KMS-11 (cell line): Measurements from ENCODE around the gene AVEN.

ENCODE experiments used
- H2AFZ ChIP-seq: fragments of 200-600 bp; sonication (generic); 2 replicates; pipeline ENCODE4 v1.6.1; 2016; ENCODE audit warnings: antibody characterized with exemption, mixed run types, low read depth
- H3K27ac ChIP-seq: fragments of 200-600 bp; sonication (generic); 2 replicates; pipeline ENCODE4 v1.6.1; 2016; ENCODE audit warnings: mild to moderate bottlenecking, mixed run types
- H3K27me3 ChIP-seq: fragments of 200-600 bp; sonication (generic); 2 replicates; pipeline ENCODE4 v1.6.1; 2017; ENCODE audit warnings: mild to moderate bottlenecking, low read depth, mixed run types, moderate library complexity; ENCODE audit not compliant: insufficient read depth
- H3K36me3 ChIP-seq: fragments of 200-600 bp; sonication (generic); 2 replicates; pipeline ENCODE4 v1.6.1; 2017; ENCODE audit warnings: mild to moderate bottlenecking, mixed run types; ENCODE audit not compliant: insufficient read depth
- H3K4me1 ChIP-seq: fragments of 200-600 bp; sonication (generic); 2 replicates; pipeline ENCODE4 v1.6.1; 2016; ENCODE audit warnings: mild to moderate bottlenecking, low read depth, mixed run types; ENCODE audit not compliant: poor library complexity, severe bottlenecking
- H3K4me2 ChIP-seq: fragments of 200-600 bp; sonication (generic); 2 replicates; pipeline ENCODE4 v1.7.0; 2016; ENCODE audit warnings: mild to moderate bottlenecking, mixed run types
- H3K4me3 ChIP-seq: fragments of 200-600 bp; sonication (generic); IDR thresholded peaks from 2 replicates; pipeline ENCODE4 v1.6.1; 2017; ENCODE audit warnings: low read depth, low read length, mixed read lengths; ENCODE audit not compliant: insufficient read depth
- H3K79me2 ChIP-seq: fragments of 200-600 bp; sonication (generic); 2 replicates; pipeline ENCODE4 v1.6.1; 2016; ENCODE audit warnings: low read depth, mixed run types; ENCODE audit not compliant: insufficient read depth
- H3K9ac ChIP-seq: fragments of 200-600 bp; sonication (generic); 2 replicates; pipeline ENCODE4 v1.6.1; 2016; ENCODE audit warnings: mild to moderate bottlenecking, mixed run types
- H4K20me1 ChIP-seq: fragments of 200-600 bp; sonication (generic); 2 replicates; pipeline ENCODE4 v1.6.1; 2016; ENCODE audit warnings: mild to moderate bottlenecking, mixed run types; ENCODE audit not compliant: insufficient read depth
- CTCF ChIP-seq: fragments of 200-600 bp; sonication (generic); conservative IDR thresholded peaks from 2 replicates; pipeline ENCODE4 v1.6.1; 2017; ENCODE audit warnings: low read depth, mild to moderate bottlenecking, antibody characterized with exemption, low read length, moderate library complexity, mixed read lengths

AVEN gene

GRCh38 chr15:33894193-33894592 is 144.8 kb downstream of the AVEN start:
- TF ChIP-seq CTCF = no peak
- Histone ChIP-seq H3K27ac (peak overlapping the region; percentile 7; the same call in 1 of the 2 replicates), H3K9ac (no peak overlapping the region), H2AFZ (no peak overlapping the region), H3K36me3 (no peaks in the 10 kb centered on the region), H3K4me1 (peaks cover 13% of the 10 kb centered on the region), H3K4me2 (peak overlapping the region; percentile 43), H3K27me3 (no peaks in the 10 kb centered on the region), H3K79me2 (no peaks in the 10 kb centered on the region), H4K20me1 (no peaks in the 10 kb centered on the region), H3K4me3 (no peak overlapping the region)

GRCh38 chr15:33888176-33888575 is 150.8 kb downstream of the AVEN start:
- Histone ChIP-seq H2AFZ (no peak overlapping the region), H4K20me1 (no peaks in the 10 kb centered on the region), H3K27ac (no peak overlapping the region), H3K36me3 (no peaks in the 10 kb centered on the region), H3K27me3 (no peaks in the 10 kb centered on the region), H3K4me2 (no peak overlapping the region), H3K9ac (no peak overlapping the region), H3K4me3 (no peak overlapping the region), H3K4me1 (no peaks in the 10 kb centered on the region), H3K79me2 (no peaks in the 10 kb centered on the region)
- TF ChIP-seq CTCF = no peak

- Histone ChIP-seq H3K27ac (no peak overlapping the region), H3K36me3 (no peaks in the 10 kb centered on the region), H3K79me2 (no peaks in the 10 kb centered on the region), H3K9ac (no peak overlapping the region), H3K27me3 (no peaks in the 10 kb centered on the region), H2AFZ (no peak overlapping the region), H4K20me1 (no peaks in the 10 kb centered on the region), H3K4me1 (no peaks in the 10 kb centered on the region), H3K4me3 (no peak overlapping the region), H3K4me2 (no peak overlapping the region)
- no peak for TF ChIP-seq CTCF
Observed at GRCh38 chr15:33882921-33883320, 156.1 kb downstream of the AVEN start.

GRCh38 chr15:33874156-33874555 is 164.8 kb downstream of the AVEN start:
- no peaks in the 10 kb centered on the region for H4K20me1 ChIP-seq
- no peak overlapping the region for H2AFZ ChIP-seq
- no peaks in the 10 kb centered on the region for H3K27me3 ChIP-seq
- H3K27ac ChIP-seq = no peak overlapping the region
- no peak overlapping the region for H3K4me2 ChIP-seq
- H3K79me2 ChIP-seq = no peaks in the 10 kb centered on the region
- H3K4me3 ChIP-seq = no peak overlapping the region
- H3K4me1 ChIP-seq = no peaks in the 10 kb centered on the region
- no peak overlapping the region for H3K9ac ChIP-seq
- TF ChIP-seq CTCF = no peak
- H3K36me3 ChIP-seq = no peaks in the 10 kb centered on the region
